Peyer's patch (tissue), 4 donors: Measurements from ENCODE around the gene EDRF1. TPM values are rescaled to one million over a fixed set of nuclear protein-coding genes. Genes with fewer than 3 reads are reported as not detected.

Experiments used
- DNase-seq, 3 donors: peaks; one replicate each; pipeline ENCODE4 v3.0.0-alpha.2; 2017 to 2019
- H3K27ac ChIP-seq, 4 donors: fragments of 200-600 bp; sonication (generic); one replicate each; pipeline ENCODE4 v1.5.1; 2016 to 2019
- H3K27me3 ChIP-seq, 2 donors: fragments of 200-600 bp; sonication (generic); one replicate each; pipeline ENCODE4 v1.5.1; 2019
- H3K36me3 ChIP-seq, 3 donors: fragments of 200-600 bp; sonication (generic); one replicate each; pipeline ENCODE4 v1.5.1; 2016 to 2019
- H3K4me1 ChIP-seq, 4 donors: fragments of 200-600 bp; sonication (generic); one replicate each; pipeline ENCODE4 v1.5.1; 2016 to 2019
- H3K4me3 ChIP-seq, 4 donors: fragments of 200-600 bp; sonication (generic); 1 replicate in 3 of 4; 2 replicates in 1 of 4; pipeline ENCODE4 v1.5.1; 2016 to 2019; ENCODE audit warnings: mild to moderate bottlenecking in 1 of 4
- H3K9me3 ChIP-seq, 4 donors: fragments of 200-600 bp; sonication (generic); one replicate each; pipeline ENCODE4 v1.5.1; 2016 to 2019; ENCODE audit warnings: mild to moderate bottlenecking in 1 of 4
- CTCF ChIP-seq, 6 experiments: fragments of 450-650 bp in 4 of 6; fragments of 200-600 bp in 2 of 6; sonication (generic) in 1 of 6; IDR thresholded peaks; one replicate each; pipeline ENCODE4 v1.5.1; 2017 to 2019; ENCODE audit warnings: antibody characterized with exemption in 6 of 6, mild to moderate bottlenecking in 3 of 6, moderate library complexity in 1 of 6
- POLR2A ChIP-seq, 2 donors: fragments of 450-650 bp; IDR thresholded peaks; one replicate each; pipeline ENCODE4 v1.5.1; 2017; ENCODE audit warnings: antibody characterized with exemption in 2 of 2, mild to moderate bottlenecking in 2 of 2, moderate library complexity in 2 of 2
- total RNA-seq, 4 donors: library from RNA; depleted of rRNA; stranded (reverse); fragments of >200 nt; gene quantifications; one replicate each; pipeline ENCODE4 v1.1.0, GENCODE V29; 2016

EDRF1 gene
- total RNA-seq, 4 donors from 2014 or later, result 24.3 to 60.2 (median 36.5) TPM

- no peak overlapping the region for H3K4me3 ChIP-seq
- H3K27ac ChIP-seq, result no peak overlapping the region
- H3K9me3 ChIP-seq, result no peaks in the 10 kb centered on the region
- TF ChIP-seq CTCF (IDR thresholded peaks at IDR 0.05), result no peak
- TF ChIP-seq POLR2A (IDR thresholded peaks at IDR 0.05), result no peak
- no peaks in the 10 kb centered on the region for H3K27me3 ChIP-seq
- peaks cover 0 to 98% (median 0%) of the 10 kb centered on the region in 3 donors for H3K36me3 ChIP-seq
- no peak for DNase-seq
- peaks cover 0 to 3% (median 0%) of the 10 kb centered on the region in 4 donors for H3K4me1 ChIP-seq
Measured at GRCh38 chr10:125727436-125727835, 7.9 kb downstream of the EDRF1 start.

- no peaks in the 10 kb centered on the region for H3K27me3 ChIP-seq
- H3K4me1 ChIP-seq, result no peaks in the 10 kb centered on the region
- no peaks in the 10 kb centered on the region for H3K9me3 ChIP-seq
- peaks cover 0 to 99% (median 0%) of the 10 kb centered on the region in 3 donors for H3K36me3 ChIP-seq
- DNase-seq, result no peak
- no peak overlapping the region for H3K4me3 ChIP-seq
- no peak overlapping the region for H3K27ac ChIP-seq
- TF ChIP-seq CTCF (IDR thresholded peaks at IDR 0.05), result no peak
- TF ChIP-seq POLR2A (IDR thresholded peaks at IDR 0.05), result no peak
Measured at GRCh38 chr10:125734148-125734547, 14.6 kb downstream of the EDRF1 start.

- Histone ChIP-seq H3K4me3 (no peak overlapping the region), H3K27me3 (no peaks in the 10 kb centered on the region), H3K4me1 (no peaks in the 10 kb centered on the region), H3K36me3 (peaks cover 0 to 99% (median 0%) of the 10 kb centered on the region in 3 donors), H3K9me3 (no peaks in the 10 kb centered on the region), H3K27ac (no peak overlapping the region)
- no peak for TF ChIP-seq CTCF (IDR thresholded peaks at IDR 0.05)
- no peak for TF ChIP-seq POLR2A (IDR thresholded peaks at IDR 0.05)
- no peak for DNase-seq
Measured at GRCh38 chr10:125734823-125735222, 15.3 kb downstream of the EDRF1 start.

- Histone ChIP-seq H3K4me3 (no peak overlapping the region), H3K9me3 (no peaks in the 10 kb centered on the region), H3K27me3 (no peaks in the 10 kb centered on the region), H3K36me3 (peaks cover 0 to 96% (median 0%) of the 10 kb centered on the region in 3 donors), H3K27ac (no peak overlapping the region), H3K4me1 (no peaks in the 10 kb centered on the region)
- TF ChIP-seq CTCF (IDR thresholded peaks at IDR 0.05) (no peak), POLR2A (IDR thresholded peaks at IDR 0.05) (no peak)
- no peak for DNase-seq
Measured at GRCh38 chr10:125738206-125738605, 18.7 kb downstream of the EDRF1 start.

- no peaks in the 10 kb centered on the region for H3K9me3 ChIP-seq
- H3K27me3 ChIP-seq, result no peaks in the 10 kb centered on the region
- H3K4me3 ChIP-seq, result no peak overlapping the region
- DNase-seq, result no peak
- TF ChIP-seq POLR2A (IDR thresholded peaks at IDR 0.05) (no peak), CTCF (IDR thresholded peaks at IDR 0.05) (no peak)
- no peak overlapping the region for H3K27ac ChIP-seq
- H3K36me3 ChIP-seq, result peaks cover 0 to 95% (median 0%) of the 10 kb centered on the region in 3 donors
- H3K4me1 ChIP-seq, result no peaks in the 10 kb centered on the region
Measured at GRCh38 chr10:125739994-125740679, 20.6 kb downstream of the EDRF1 start.
